Mucosa of gallbladder (tissue), 1 donor: ENCODE measurements around the gene AGAP2. TPM values are rescaled to one million over a fixed set of nuclear protein-coding genes. Genes with fewer than 3 reads are reported as not detected.
A peak's percentile ranks its signal among the peaks of the same experiment; 100 is the strongest.
"Not testable (repeated sequence)": the region's sequence is repeated elsewhere in the genome, so short reads cannot be mapped to it uniquely, and the experiment has no call there.

Experiments
- DNase-seq: peaks from one replicate; pipeline ENCODE4 v3.0.0-alpha.2; 2020; ENCODE audit warnings: low spot score
- total RNA-seq: library from RNA; stranded (reverse); gene quantifications from one replicate; pipeline ENCODE4 v1.2.1, GENCODE V29; 2021
- donor health status: DM: no; HTN: no; CAD: no.

Gene AGAP2
- total RNA-seq, 1 donor from 2014 or later = 2.6 TPM

DNA sequence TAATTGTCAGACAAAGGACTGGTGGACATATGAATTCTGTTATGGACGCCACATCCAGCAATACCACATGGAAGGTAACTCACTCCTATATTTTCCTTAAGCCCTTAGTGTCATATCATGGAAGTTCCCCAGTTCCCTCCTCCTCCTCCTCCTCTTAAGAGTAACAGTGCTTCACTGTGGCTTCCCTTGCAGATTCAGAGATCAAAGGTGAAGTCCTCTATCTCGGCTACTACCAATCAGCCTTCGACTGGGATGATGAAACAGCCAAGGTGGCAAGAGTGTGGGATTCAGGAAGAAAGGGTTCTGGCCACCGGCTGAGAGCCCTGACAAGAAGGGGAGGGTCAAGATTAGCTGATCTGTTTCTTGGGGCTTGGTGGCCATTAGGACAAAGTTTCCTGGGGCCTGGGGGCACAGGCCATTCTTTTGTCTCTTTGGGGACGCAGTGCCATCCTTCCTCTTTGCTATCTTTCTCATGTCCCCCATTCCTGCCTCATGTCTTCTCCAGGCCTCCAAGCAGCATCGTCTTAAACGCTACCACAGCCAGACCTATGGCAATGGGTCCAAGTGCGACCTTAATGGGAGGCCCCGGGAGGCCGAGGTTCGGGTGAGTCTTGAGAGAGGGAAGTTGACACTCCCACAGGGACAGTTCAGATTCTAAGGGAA lies 42.6 kb downstream of the AGAP2 start:
- no peak for DNase-seq

DNA sequence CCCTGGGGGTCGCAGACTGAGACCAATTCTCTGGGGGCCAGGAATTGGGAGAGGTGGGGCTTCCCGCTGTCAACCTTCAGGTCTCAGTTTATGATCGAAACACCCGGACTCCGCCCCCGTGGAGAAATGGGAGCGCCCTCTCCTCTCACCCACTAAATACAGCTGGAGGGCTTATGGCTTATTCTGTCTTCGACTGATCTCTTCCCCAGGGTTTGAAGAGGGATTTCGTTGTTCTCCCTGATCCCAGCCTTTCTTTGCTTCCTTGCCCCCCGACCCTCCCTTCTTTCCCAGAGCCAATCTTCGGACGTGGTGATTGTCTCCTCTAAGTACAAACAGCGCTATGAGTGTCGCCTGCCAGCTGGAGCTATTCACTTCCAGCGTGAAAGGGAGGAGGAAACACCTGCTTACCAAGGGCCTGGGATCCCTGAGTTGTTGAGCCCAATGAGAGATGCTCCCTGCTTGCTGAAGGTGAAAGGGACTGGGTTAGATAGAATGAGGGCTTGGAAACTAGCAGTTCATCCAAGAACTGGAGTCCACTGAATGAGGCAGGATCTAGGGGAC lies 44.0 kb downstream of the AGAP2 start:
- DNase-seq = no peak

DNA sequence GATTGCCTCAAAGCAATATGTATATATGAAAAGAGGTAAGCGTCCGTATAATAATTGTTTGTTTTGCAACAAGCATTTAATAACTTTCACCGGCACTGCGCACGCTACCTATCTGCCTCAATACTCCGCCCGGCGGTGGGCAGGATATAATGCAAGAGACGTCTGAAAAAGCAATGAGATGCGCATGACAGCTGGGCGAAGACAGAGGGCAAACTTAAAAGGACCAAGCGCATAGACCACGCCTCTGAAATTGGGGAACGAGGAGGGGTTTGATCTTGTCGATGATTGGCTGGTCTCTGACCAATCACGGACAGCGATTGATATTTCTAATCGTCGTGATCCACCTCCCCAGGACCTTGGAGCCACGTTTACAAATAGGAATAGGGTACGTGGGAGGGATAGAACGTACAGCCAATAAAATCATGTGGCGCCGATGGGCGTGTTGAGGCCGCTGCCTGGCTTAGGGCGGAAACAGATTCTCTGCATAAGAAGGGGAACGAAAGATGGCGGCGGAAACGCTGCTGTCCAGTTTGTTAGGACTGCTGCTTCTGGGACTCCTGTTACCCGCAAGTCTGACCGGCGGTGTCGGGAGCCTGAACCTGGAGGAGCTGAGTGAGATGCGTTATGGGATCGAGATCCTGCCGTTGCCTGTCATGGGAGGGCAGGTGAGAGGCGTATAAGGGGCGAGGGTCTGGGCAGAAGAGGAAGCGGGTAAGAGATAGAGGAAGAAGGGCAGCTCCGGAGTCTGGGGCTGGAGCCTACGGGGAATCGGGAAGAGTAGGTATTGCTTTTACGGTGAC lies 44.7 kb downstream of the AGAP2 start, which contains the start of gene OS9:
OS9 (plus strand) TSS at position 474 of the 800 bp plus-strand sequence; CDS start at position 504, 30 bp downstream.
- DNase-seq = peak; percentile 99

DNA sequence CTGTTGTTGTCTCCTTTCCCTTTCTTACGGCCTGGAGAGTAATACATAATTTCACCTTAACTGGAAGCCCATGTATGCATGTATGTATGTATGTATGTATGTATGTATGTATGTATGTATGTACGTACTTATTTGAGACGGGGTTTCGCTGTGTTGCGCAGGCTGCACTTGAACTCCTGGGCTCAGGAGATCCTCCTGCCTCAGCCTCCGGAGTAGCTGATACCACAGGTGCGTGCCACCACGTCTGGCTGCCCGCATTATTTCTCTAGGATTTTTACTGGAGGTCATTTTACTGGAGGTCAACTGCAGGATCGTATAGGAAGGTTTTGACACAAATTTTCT lies 45.3 kb downstream of the AGAP2 start:
- DNase-seq = no peak

DNA sequence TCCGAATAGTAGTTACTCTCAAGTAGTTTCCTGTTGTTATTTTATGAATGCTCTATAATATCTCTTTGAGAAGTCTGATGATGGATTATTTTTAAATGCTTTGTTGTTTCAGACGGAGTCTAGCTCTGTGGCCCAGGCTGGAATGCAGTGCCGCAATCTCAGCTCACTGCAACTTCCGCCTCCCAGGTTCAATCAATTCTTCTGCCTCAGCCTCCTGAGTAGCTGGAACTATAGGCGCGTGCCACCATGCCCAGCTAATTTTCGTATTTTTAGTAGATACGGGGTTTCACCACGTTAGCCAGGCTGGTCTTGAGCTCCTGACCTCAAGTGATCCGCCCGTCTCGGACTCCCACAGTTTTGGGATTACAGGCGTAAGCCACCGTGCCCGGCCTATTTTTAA lies 46.0 kb downstream of the AGAP2 start:
- DNase-seq = no peak

DNA sequence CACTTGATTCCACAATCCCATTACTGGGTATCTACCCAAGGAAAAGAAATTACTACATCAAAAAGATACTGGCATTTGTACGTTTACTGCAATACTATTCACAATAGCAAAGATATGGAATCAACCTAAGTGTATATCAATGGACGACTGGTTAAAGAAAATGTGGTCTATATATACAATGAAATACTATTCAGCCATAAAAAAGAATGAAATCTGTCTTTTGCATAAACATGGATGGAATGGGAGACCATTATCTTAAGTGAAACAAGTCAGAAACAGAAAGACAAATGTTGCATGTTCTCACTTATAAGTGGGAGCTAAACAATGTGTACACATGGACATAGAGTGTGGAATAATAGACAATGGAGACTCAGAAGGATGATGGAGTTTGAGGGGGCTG lies 49.6 kb downstream of the AGAP2 start:
- DNase-seq = no peak

DNA sequence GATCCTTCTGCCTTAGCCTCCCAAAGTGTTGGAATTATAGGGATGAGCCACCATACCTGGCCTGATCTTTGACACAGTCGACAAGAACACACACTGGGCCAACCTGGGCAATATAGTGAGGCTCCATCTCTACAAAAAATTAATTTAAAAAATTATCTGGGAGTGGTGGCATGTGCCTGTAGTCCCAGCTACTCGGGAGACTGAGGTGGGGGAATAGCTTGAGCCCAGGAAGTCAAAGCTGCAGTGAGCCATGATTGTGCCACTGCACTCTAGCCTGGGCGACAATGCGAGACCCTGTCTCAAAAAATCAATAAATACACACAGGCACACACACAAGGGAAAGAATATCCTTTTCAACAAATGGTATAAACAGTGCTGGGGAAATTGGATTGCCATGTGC lies 50.7 kb downstream of the AGAP2 start:
- no peak for DNase-seq

DNA sequence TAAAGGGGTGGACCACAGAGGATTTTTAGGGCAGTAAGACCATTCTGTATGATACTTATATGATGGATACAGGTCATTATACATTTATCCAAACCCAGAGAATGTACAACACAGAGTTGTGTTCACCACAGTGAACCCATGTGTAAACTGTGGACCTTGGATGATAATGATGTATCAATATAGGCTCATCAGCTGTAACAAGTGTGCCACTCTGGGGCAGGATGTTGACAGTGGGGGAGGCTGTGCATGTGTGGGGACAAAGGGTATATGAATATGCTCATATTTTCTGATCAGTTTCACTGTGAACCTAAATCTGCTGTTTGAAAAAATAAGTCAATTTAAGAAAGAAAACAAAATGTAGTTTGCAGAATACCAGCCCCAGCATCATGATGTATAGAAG lies 58.8 kb downstream of the AGAP2 start:
- DNase-seq = no peak

DNA sequence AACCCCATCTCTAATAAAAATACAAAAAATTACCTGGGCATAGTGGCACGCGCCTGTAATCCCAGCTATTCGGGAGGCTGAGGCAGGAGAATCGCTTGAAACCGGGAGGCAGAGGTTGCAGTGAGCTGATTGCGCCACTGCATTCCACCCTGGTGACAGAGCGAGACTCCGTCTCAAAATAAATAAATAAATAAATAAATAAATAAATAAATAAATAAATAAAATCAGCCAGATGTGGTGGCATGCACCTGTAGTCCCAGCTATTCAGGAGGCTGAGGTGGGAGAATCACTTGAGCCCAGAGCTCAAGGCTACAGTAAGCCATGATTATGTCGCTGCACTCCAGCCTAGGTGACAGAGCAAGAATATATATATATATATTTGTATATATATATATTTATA lies 60.6 kb downstream of the AGAP2 start:
- DNase-seq = not testable (repeated sequence)

DNA sequence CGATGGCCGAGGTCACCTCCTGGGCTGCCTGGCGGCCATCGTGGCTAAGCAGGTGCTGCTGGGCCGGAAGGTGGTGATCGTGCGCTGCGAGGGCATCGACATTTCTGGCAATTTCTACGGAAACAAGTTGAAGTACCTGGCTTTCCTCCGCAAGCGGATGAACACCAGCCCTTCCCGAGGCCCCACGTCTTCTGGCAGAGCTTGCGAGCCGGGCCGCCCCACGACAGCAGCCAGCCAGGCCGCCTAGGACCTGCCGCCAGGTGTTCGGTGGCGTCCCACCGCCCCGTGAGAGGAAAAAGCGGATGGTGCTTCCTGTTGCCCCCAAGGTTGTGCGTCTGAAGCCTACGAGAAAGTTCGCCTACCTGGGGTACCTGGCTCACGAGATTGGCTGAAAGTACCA lies 63.9 kb downstream of the AGAP2 start:
- DNase-seq = no peak

Other genes starting within 250 kb of the AGAP2 start
- gene DDIT3, start 218.2 kb downstream of the AGAP2 start, total RNA-seq = 24.6 TPM
- gene MBD6, start 215.9 kb downstream of the AGAP2 start, total RNA-seq = 115 TPM
- gene DCTN2, start 191.6 kb downstream of the AGAP2 start, total RNA-seq = 135 TPM
- 0.81 TPM for gene KIF5A, start 188.7 kb downstream of the AGAP2 start, total RNA-seq
- gene PIP4K2C, start 147.6 kb downstream of the AGAP2 start, total RNA-seq = 36.1 TPM
- gene DTX3, start 133.9 kb downstream of the AGAP2 start, total RNA-seq = 31.2 TPM
- gene ARHGEF25, start 127.3 kb downstream of the AGAP2 start, total RNA-seq = 26.2 TPM
- gene B4GALNT1, start 105.5 kb downstream of the AGAP2 start, total RNA-seq = 1.3 TPM
- 249 TPM for gene OS9, start 44.6 kb downstream of the AGAP2 start, total RNA-seq
- gene TSPAN31, start 6.3 kb upstream of the AGAP2 start, total RNA-seq = 44.8 TPM
- gene CDK4, start 13.6 kb upstream of the AGAP2 start, total RNA-seq = 67.8 TPM
- gene MARCHF9, start 16.4 kb upstream of the AGAP2 start, total RNA-seq = 24.6 TPM
- 1.6 TPM for gene CYP27B1, start 28.3 kb upstream of the AGAP2 start, total RNA-seq
- 9.2 TPM for gene METTL1, start 33.4 kb upstream of the AGAP2 start, total RNA-seq
- 7.0 TPM for gene EEF1AKMT3, start 33.9 kb upstream of the AGAP2 start, total RNA-seq
- 29.3 TPM for gene TSFM, start 44.0 kb upstream of the AGAP2 start, total RNA-seq
- 12.0 TPM for gene AVIL, start 80.0 kb upstream of the AGAP2 start, total RNA-seq
- gene CTDSP2, start 108.0 kb upstream of the AGAP2 start, total RNA-seq = 150 TPM
- 5.2 TPM for gene ATP23, start 202.8 kb upstream of the AGAP2 start, total RNA-seq